ENCODE measurements around the gene PLAC1.

GRCh38 chrX:134562002-134562401 is 96.3 kb downstream of the PLAC1 start:
- TF ChIP-seq CTCF (IDR thresholded peaks at IDR 0.05) (no peak), POLR2A (IDR thresholded peaks at IDR 0.05) (no peak)
